Naive B cell (primary cell): ENCODE data around the gene RELCH. TPM values are rescaled to one million over a fixed set of nuclear protein-coding genes. Genes with fewer than 3 reads are reported as not detected.

ENCODE experiments used
- ATAC-seq, 2 donors: fragments of 150-1000 bp; cut with Tn5 transposase; 2 replicates each; pipeline ENCODE4 v1.10.0; 2021; ENCODE audit warnings: low read depth in 2 of 2, mild to moderate bottlenecking in 2 of 2, moderate library complexity in 2 of 2
- DNase-seq: peaks from one replicate; pipeline ENCODE4 v3.0.0; 2022
- H3K27ac Mint-ChIP-seq, 6 donors: one replicate each; pipeline ENCODE4 v1.8.0; 2020 to 2022; ENCODE audit warnings: mild to moderate bottlenecking in 6 of 6, mixed read lengths in 6 of 6, moderate library complexity in 5 of 6, inconsistent platforms in 2 of 6
- H3K27me3 Mint-ChIP-seq, 3 donors: one replicate each; pipeline ENCODE4 v1.8.0; 2021 to 2022; ENCODE audit warnings: mixed read lengths in 3 of 3, mild to moderate bottlenecking in 1 of 3
- H3K36me3 Mint-ChIP-seq, 2 donors: one replicate each; pipeline ENCODE4 v1.8.0; 2020 to 2022; ENCODE audit warnings: mixed read lengths in 2 of 2, inconsistent platforms in 1 of 2, mild to moderate bottlenecking in 1 of 2
- H3K4me1 Mint-ChIP-seq, 3 donors: one replicate each; pipeline ENCODE4 v1.8.0; 2020 to 2022; ENCODE audit warnings: mixed read lengths in 3 of 3, inconsistent platforms in 1 of 3, mild to moderate bottlenecking in 1 of 3, moderate library complexity in 1 of 3
- H3K4me3 Mint-ChIP-seq, 8 donors: one replicate each; pipeline ENCODE4 v1.8.0; 2020 to 2022; ENCODE audit warnings: mild to moderate bottlenecking in 8 of 8, mixed read lengths in 8 of 8, moderate library complexity in 8 of 8, inconsistent platforms in 2 of 8
- H3K9me3 Mint-ChIP-seq, 7 donors: one replicate each; pipeline ENCODE4 v1.8.0; 2020 to 2022; ENCODE audit warnings: mixed read lengths in 7 of 7, mild to moderate bottlenecking in 5 of 7, inconsistent platforms in 2 of 7, moderate library complexity in 1 of 7
- polyA plus RNA-seq, 6 donors: library from polyadenylated mRNA; unstranded; fragments of 300-500 nt; fragmentation: Illumina TruSeq; gene quantifications; one replicate each; pipeline ENCODE4 v1.2.3, GENCODE V29; 2021; ENCODE audit warnings: low read depth in 6 of 6

RELCH gene
- polyA plus RNA-seq, 6 donors from 2014 or later = 6.9 to 19.6 (median 11.8) TPM

GRCh38 chr18:62284637-62285036 is 97.6 kb downstream of the RELCH start:
- no peak for ATAC-seq
- no peak for DNase-seq
- Mint-ChIP-seq H3K36me3 (peaks cover 9 to 10% of the 10 kb centered on the region in 2 donors), H3K9me3 (no peaks in the 10 kb centered on the region), H3K27me3 (no peaks in the 10 kb centered on the region), H3K27ac (no peak overlapping the region), H3K4me3 (no peak overlapping the region), H3K4me1 (peaks cover 20 to 32% (median 25%) of the 10 kb centered on the region in 3 donors)

DNA sequence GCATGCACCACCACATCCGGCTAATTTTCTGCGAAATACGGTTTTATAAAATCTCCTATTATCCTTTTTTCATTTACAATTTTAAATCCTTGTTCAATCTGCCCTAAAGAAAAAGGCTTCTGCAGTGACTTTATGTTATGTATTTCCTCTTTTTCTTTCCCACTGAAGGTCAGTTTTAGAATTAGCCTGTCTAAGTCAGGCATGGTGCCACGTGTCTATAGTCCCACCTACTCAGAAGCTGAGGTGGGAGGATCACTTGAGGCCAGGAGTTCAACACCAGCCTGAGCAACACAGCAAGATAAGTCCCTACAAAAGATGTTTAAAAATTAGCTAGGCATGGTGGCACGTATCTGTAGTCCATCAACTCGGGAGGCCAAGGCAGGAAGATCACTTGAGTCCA is 98.2 kb downstream of the RELCH start:
- H3K27ac Mint-ChIP-seq = peak overlapping the region in 2 of 6 donors; percentile 72 to 89
- H3K36me3 Mint-ChIP-seq = peaks cover 8 to 9% of the 10 kb centered on the region in 2 donors
- ATAC-seq (no peak), DNase-seq (no peak)
- no peaks in the 10 kb centered on the region for H3K27me3 Mint-ChIP-seq
- no peaks in the 10 kb centered on the region for H3K9me3 Mint-ChIP-seq
- peaks cover 20 to 32% (median 25%) of the 10 kb centered on the region in 3 donors for H3K4me1 Mint-ChIP-seq
- no peak overlapping the region for H3K4me3 Mint-ChIP-seq

GRCh38 chr18:62287781-62288664 is 101.0 kb downstream of the RELCH start:
- Mint-ChIP-seq H3K4me3 (peak overlapping the region in 4 of 8 donors; percentile 2 to 60 (median 15)), H3K27me3 (no peaks in the 10 kb centered on the region), H3K36me3 (peaks cover 0 to 4% of the 10 kb centered on the region in 2 donors), H3K4me1 (peaks cover 15 to 27% (median 25%) of the 10 kb centered on the region in 3 donors), H3K9me3 (no peaks in the 10 kb centered on the region), H3K27ac (peak overlapping the region in 4 of 6 donors; percentile 13 to 59 (median 24))
- DNase-seq (no peak), ATAC-seq (peak in 1 of 2 donors; percentile 22)

DNA sequence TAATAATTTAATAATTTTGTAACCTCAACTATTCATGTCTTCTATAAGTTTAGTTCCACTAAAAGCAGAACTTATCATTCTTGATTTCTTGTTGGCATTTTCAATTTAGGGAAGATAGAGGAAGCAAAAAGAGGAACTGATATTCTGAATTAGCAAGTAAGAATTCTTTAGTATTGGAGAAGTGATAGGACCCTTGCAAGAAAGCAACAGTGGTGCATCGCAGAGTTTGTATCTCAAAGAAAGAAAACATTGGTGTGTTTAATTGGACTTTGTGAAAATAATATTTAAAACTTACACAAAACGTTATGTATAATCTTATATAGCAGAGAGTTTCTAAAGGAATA is 101.6 kb downstream of the RELCH start:
- Mint-ChIP-seq H3K27ac (no peak overlapping the region), H3K4me3 (peak overlapping the region in 3 of 8 donors; percentile 13 to 63 (median 57)), H3K4me1 (peaks cover 15 to 27% (median 25%) of the 10 kb centered on the region in 3 donors), H3K9me3 (no peaks in the 10 kb centered on the region), H3K36me3 (peaks cover 0 to 4% of the 10 kb centered on the region in 2 donors), H3K27me3 (no peaks in the 10 kb centered on the region)
- DNase-seq = peak; percentile 60
- ATAC-seq = peak; percentile 96 to 97

DNA sequence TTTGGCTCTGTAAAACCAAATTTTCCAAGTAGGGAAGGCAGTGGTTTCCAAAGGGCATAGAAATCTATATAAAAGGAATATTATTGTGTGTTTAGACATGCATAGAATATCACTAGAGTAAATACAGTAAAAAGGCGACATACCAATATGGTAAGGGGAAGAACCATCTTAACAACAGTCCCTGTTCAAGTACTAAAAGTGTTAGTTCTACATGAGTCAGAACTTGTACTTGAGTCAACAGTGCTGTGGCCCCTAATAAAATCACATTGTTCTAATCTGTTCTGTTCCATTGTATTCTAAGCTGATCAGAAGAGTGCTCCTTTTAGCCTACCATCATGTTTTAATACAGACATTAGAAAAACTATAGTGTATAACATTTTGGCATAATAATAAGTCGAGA is 102.0 kb downstream of the RELCH start:
- ATAC-seq = no peak
- no peak for DNase-seq
- H3K9me3 Mint-ChIP-seq = no peaks in the 10 kb centered on the region
- peaks cover 15 to 27% (median 25%) of the 10 kb centered on the region in 3 donors for H3K4me1 Mint-ChIP-seq
- no peaks in the 10 kb centered on the region for H3K27me3 Mint-ChIP-seq
- peak overlapping the region in 2 of 8 donors; percentile 13 to 57 for H3K4me3 Mint-ChIP-seq
- peaks cover 0 to 4% of the 10 kb centered on the region in 2 donors for H3K36me3 Mint-ChIP-seq
- peak overlapping the region in 1 of 6 donors; percentile 44 for H3K27ac Mint-ChIP-seq

DNA sequence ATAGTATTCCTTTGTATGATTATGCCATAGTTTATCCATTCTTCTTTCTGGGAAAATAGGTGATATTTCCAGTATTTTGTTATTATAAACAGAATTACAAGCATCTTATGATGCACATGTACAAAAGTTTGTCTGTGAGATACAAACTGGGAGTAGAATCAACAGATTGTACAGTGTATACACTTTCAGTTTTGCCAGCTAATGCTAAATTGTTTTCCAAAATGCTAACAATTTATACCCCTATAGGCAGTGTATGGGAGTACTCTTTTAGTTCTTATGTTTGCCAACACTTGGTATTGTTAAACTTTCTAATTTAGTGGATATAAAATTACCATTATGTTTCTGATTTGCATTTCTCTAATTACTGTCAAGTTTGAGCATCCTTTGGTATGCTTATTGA is 107.0 kb downstream of the RELCH start:
- Mint-ChIP-seq H3K27ac (no peak overlapping the region), H3K4me3 (no peak overlapping the region), H3K27me3 (no peaks in the 10 kb centered on the region), H3K9me3 (no peaks in the 10 kb centered on the region), H3K4me1 (peaks cover 11 to 26% (median 25%) of the 10 kb centered on the region in 3 donors), H3K36me3 (no peaks in the 10 kb centered on the region)
- DNase-seq (no peak), ATAC-seq (no peak)

- Mint-ChIP-seq H3K4me3 (no peak overlapping the region), H3K9me3 (no peaks in the 10 kb centered on the region), H3K36me3 (peaks cover 38 to 48% of the 10 kb centered on the region in 2 donors), H3K27me3 (no peaks in the 10 kb centered on the region), H3K27ac (no peak overlapping the region), H3K4me1 (peaks cover 7 to 21% (median 17%) of the 10 kb centered on the region in 3 donors)
- DNase-seq (no peak), ATAC-seq (no peak)
Measured at GRCh38 chr18:62300359-62300963, 113.4 kb downstream of the RELCH start.

GRCh38 chr18:62301322-62301721 is 114.3 kb downstream of the RELCH start:
- Mint-ChIP-seq H3K9me3 (no peaks in the 10 kb centered on the region), H3K36me3 (peaks cover 38 to 48% of the 10 kb centered on the region in 2 donors), H3K4me1 (peaks cover 7 to 18% (median 10%) of the 10 kb centered on the region in 3 donors), H3K27me3 (no peaks in the 10 kb centered on the region), H3K4me3 (no peak overlapping the region), H3K27ac (no peak overlapping the region)
- DNase-seq = no peak
- ATAC-seq = no peak

DNA sequence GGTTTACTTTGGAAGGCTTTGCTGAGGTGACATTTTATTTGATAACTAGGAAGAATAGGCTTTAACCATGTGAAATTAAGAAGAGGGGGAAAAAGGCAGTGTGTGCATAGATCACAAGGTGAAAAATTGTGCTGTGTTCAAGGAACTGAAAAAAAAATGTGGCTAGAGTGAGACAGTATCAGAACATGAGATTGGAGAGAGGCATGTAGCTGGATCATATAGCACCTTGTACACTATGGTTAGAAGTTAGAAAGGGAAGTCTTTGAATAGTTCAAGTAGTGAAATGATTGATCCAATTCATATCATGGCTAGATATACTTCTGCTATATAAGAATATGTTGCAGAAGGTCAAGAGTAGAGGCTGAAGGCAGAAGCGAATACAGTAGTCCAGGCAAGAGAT is 125.8 kb downstream of the RELCH start:
- H3K27ac Mint-ChIP-seq = no peak overlapping the region
- peaks cover 0 to 18% of the 10 kb centered on the region in 2 donors for H3K36me3 Mint-ChIP-seq
- no peaks in the 10 kb centered on the region for H3K4me1 Mint-ChIP-seq
- no peak for DNase-seq
- H3K27me3 Mint-ChIP-seq = no peaks in the 10 kb centered on the region
- peaks cover 0 to 2% (median 0%) of the 10 kb centered on the region in 7 donors for H3K9me3 Mint-ChIP-seq
- ATAC-seq = no peak
- H3K4me3 Mint-ChIP-seq = no peak overlapping the region

GRCh38 chr18:62318228-62319180 is 131.4 kb downstream of the RELCH start:
- Mint-ChIP-seq H3K36me3 (no peaks in the 10 kb centered on the region), H3K27me3 (peaks cover 10 to 18% (median 14%) of the 10 kb centered on the region in 3 donors), H3K9me3 (peaks cover 0 to 2% (median 0%) of the 10 kb centered on the region in 7 donors), H3K27ac (no peak overlapping the region), H3K4me1 (peaks cover 0 to 1% (median 0%) of the 10 kb centered on the region in 3 donors), H3K4me3 (no peak overlapping the region)
- DNase-seq = no peak
- ATAC-seq = no peak

DNA sequence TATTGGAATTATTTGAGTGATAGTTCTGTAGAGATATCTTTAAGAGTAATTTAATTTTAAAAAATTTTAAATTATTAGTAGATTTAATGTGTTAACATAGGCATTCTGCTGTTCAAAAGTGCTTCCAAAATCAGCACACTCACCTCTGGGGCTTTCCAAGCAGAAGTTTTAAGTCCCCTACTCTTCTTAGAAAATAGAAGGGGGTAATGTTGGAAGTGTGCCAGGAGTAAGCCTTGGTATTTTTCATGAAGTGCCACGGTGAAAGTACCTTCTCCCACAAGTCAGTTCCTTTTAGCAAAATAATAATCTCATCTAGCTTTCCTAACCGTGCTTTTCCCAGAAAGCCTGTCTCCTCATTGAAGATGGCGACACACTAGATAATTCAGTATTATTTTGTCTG is 134.1 kb downstream of the RELCH start:
- H3K36me3 Mint-ChIP-seq = no peaks in the 10 kb centered on the region
- peaks cover 13 to 15% (median 14%) of the 10 kb centered on the region in 3 donors for H3K4me1 Mint-ChIP-seq
- no peak overlapping the region for H3K27ac Mint-ChIP-seq
- ATAC-seq (no peak), DNase-seq (no peak)
- H3K27me3 Mint-ChIP-seq = peaks cover 29 to 34% (median 33%) of the 10 kb centered on the region in 3 donors
- H3K9me3 Mint-ChIP-seq = no peaks in the 10 kb centered on the region
- H3K4me3 Mint-ChIP-seq = no peak overlapping the region

- Mint-ChIP-seq H3K27ac (peak overlapping the region in 1 of 6 donors; percentile 77), H3K36me3 (no peaks in the 10 kb centered on the region), H3K4me1 (peaks cover 17 to 22% (median 18%) of the 10 kb centered on the region in 3 donors), H3K9me3 (no peaks in the 10 kb centered on the region), H3K27me3 (peaks cover 50 to 55% (median 52%) of the 10 kb centered on the region in 3 donors), H3K4me3 (peak overlapping the region; percentile 59 to 95 (median 84))
- DNase-seq = no peak
- no peak for ATAC-seq
Measured at GRCh38 chr18:62323483-62324180, 136.6 kb downstream of the RELCH start.
